Activated CD4-positive, alpha-beta T cell treated with anti-CD3 and anti-CD28 coated beads for 36 hours (primary cell): ENCODE results near the gene MSMP. TPM values are rescaled to one million over a fixed set of nuclear protein-coding genes. Genes with fewer than 3 reads are reported as not detected.

ENCODE experiments used
- ATAC-seq: fragments of 200-7000 bp; cut with Tn5 transposase; one replicate; pipeline ENCODE4 v1.10.0; 2021; ENCODE audit warnings: mild to moderate bottlenecking, moderate library complexity
- CTCF ChIA-PET: fragments of 350-600 bp; sonication (Branson Sonifier 250); formaldehyde crosslinking; loops from one replicate; lab custom pipeline; 2021; ENCODE audit warnings: antibody characterized with exemption; lab: Charles Lee
- POLR2A ChIA-PET: fragments of 350-600 bp; sonication (Branson Sonifier 250); formaldehyde crosslinking; loops from one replicate; lab custom pipeline; 2021; ENCODE audit warnings: antibody characterized with exemption, inconsistent platforms; lab: Charles Lee
- DNase-seq: peaks from one replicate; pipeline ENCODE4 v3.0.0-alpha.2; 2020
- H3K27ac Mint-ChIP-seq: one replicate; pipeline ENCODE4 v1.8.0; 2021; ENCODE audit warnings: mixed read lengths
- H3K27me3 Mint-ChIP-seq: one replicate; pipeline ENCODE4 v1.8.0; 2021; ENCODE audit warnings: mixed read lengths
- H3K36me3 Mint-ChIP-seq: one replicate; pipeline ENCODE4 v1.8.0; 2021; ENCODE audit warnings: low read depth, mixed read lengths
- H3K4me1 Mint-ChIP-seq: one replicate; pipeline ENCODE4 v1.8.0; 2021; ENCODE audit warnings: mixed read lengths
- H3K4me3 Mint-ChIP-seq: one replicate; pipeline ENCODE4 v1.8.0; 2021; ENCODE audit warnings: mild to moderate bottlenecking, moderate library complexity, mixed read lengths
- H3K9me3 Mint-ChIP-seq: one replicate; pipeline ENCODE4 v1.8.0; 2021; ENCODE audit warnings: low read depth, mixed read lengths
- intact Hi-C, 2 experiments: fragments of 100-400 bp; cut with DNase I in 1 of 2; cut with micrococcal nuclease in 1 of 2; formaldehyde crosslinking; loops; one replicate each; pipeline versions ENCODE4 v1.14.2 to v1.15.1; 2022 to 2024; cut with DNase I, micrococcal nuclease
- total RNA-seq, 2 experiments: library from RNA; stranded (reverse); gene quantifications; one replicate each; pipeline ENCODE4 v1.2.3, GENCODE V29; 2021

Gene MSMP
- total RNA-seq, 2 experiments from 2014 or later = 0.39 TPM; not detected in 1

DNA sequence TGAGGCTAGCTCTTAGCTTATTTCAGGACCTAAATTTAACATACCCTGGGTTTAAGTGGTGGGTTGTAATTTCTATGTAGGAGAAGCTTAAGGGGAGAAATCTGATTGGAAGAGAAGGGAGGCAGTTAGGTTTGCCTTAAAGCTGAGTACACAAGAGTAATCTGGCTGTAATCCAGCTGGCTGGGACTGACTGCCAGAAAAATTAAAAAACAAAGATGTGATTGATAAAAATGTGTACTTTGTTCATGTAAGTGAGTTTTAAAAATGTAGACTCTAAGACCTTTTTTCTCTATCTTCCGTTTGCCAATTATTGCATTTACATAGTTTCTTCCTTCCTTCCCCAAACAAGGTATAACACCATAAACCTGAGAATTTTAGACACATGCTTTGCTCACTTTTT is 17.5 kb upstream of the MSMP start:
- H3K4me3 Mint-ChIP-seq = no peak overlapping the region
- no peaks in the 10 kb centered on the region for H3K9me3 Mint-ChIP-seq
- DNase-seq (no peak), ATAC-seq (no peak)
- no peak overlapping the region for H3K27ac Mint-ChIP-seq
- H3K4me1 Mint-ChIP-seq = peaks cover 4% of the 10 kb centered on the region
- no peaks in the 10 kb centered on the region for H3K27me3 Mint-ChIP-seq
- H3K36me3 Mint-ChIP-seq = no peaks in the 10 kb centered on the region
- ChIA-PET POLR2A (no interaction called here), CTCF (interaction anchor here (0.6 to 2.4 kb wide), 7 partner anchors 9 to 680 kb away, joined by 3 to 9 read pairs (median 5); partner anchors contain the start of gene SPAG8)
- intact Hi-C loops = no loop called here

DNA sequence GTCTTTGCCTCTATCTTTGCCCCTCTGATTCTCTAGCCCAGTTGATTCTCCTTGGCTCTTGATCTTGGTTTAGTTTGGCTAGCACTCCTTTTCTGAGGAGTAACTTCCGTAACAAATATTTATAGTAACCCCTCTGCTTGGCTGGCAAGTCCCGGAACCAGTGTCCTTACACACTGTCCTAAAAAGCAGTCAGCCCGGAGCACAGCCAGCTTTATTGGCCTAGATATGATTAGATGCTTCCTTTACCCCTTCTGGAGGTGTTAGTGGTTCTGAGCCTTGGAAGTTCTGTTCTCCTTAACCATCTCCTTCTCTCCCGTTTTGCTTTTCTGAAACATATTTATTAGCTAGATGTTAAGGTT is 17.0 kb upstream of the MSMP start:
- ChIA-PET CTCF (interaction anchor here (0.9 to 2.0 kb wide), 5 partner anchors 9 to 111 kb away, joined by 4 to 7 read pairs (median 5); partner anchors contain the start of gene SPAG8), POLR2A (no interaction called here)
- ATAC-seq = no peak
- DNase-seq = no peak
- Mint-ChIP-seq H3K4me1 (peaks cover 7% of the 10 kb centered on the region), H3K9me3 (no peaks in the 10 kb centered on the region), H3K27ac (no peak overlapping the region), H3K27me3 (no peaks in the 10 kb centered on the region), H3K4me3 (no peak overlapping the region), H3K36me3 (no peaks in the 10 kb centered on the region)
- intact Hi-C loops = no loop called here

DNA sequence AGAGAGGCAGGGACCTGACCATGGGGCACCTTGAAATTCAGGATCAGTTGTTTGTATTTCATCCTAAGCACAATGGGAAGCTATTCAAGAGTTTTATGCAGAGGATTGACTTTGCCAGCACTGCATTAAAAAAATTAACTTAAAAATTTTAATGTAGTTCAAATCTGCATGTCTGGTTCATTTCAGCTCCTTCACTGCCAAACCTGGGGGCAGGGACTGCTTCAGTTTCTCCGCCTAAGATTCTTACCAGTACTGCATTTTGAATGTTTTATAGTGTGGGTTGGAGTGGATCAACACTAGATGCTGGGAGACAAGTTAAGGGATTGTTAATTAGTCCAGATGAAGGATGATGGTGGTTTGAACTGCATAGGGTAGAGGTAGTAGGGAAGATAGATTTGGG is 15.7 kb upstream of the MSMP start:
- H3K27me3 Mint-ChIP-seq = no peaks in the 10 kb centered on the region
- intact Hi-C loops = no loop called here
- peaks cover 7% of the 10 kb centered on the region for H3K4me1 Mint-ChIP-seq
- H3K36me3 Mint-ChIP-seq = no peaks in the 10 kb centered on the region
- ChIA-PET POLR2A (no interaction called here), CTCF (interaction anchor here (1.9 kb wide), 1 partner anchor 13 kb away, joined by 4 read pairs; no protein-coding TSS in a partner anchor)
- no peaks in the 10 kb centered on the region for H3K9me3 Mint-ChIP-seq
- H3K27ac Mint-ChIP-seq = no peak overlapping the region
- no peak for DNase-seq
- no peak for ATAC-seq
- H3K4me3 Mint-ChIP-seq = no peak overlapping the region

DNA sequence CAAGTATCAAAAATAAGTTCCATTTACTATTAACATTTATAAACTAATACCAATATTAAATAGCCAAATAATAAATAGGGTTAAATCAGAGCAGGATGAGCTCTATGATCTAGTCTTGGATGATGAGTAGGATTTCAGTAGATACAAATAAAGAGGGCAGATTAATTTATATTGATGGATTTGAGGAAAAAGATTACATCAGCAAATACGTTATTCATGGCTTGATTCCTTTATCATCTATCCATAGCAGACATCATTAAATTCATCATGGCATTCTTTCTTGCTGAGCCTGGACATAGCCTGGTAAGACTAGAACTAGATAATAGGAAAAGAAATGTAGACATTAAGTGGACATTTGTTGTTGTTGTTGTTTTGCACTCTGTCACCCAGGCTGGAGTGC is 13.4 kb upstream of the MSMP start:
- H3K4me3 Mint-ChIP-seq = no peak overlapping the region
- POLR2A ChIA-PET = interaction anchor here (0.6 kb wide), 1 partner anchor 56 kb away, joined by 3 read pairs; no protein-coding TSS in a partner anchor
- H3K4me1 Mint-ChIP-seq = peaks cover 7% of the 10 kb centered on the region
- peaks cover 2% of the 10 kb centered on the region for H3K36me3 Mint-ChIP-seq
- intact Hi-C loops = no loop called here
- H3K9me3 Mint-ChIP-seq = no peaks in the 10 kb centered on the region
- ATAC-seq (no peak), DNase-seq (no peak)
- no peak overlapping the region for H3K27ac Mint-ChIP-seq
- H3K27me3 Mint-ChIP-seq = no peaks in the 10 kb centered on the region
- CTCF ChIA-PET = interaction anchor here (0.7 kb wide), 1 partner anchor 91 kb away, joined by 3 read pairs; no protein-coding TSS in a partner anchor

DNA sequence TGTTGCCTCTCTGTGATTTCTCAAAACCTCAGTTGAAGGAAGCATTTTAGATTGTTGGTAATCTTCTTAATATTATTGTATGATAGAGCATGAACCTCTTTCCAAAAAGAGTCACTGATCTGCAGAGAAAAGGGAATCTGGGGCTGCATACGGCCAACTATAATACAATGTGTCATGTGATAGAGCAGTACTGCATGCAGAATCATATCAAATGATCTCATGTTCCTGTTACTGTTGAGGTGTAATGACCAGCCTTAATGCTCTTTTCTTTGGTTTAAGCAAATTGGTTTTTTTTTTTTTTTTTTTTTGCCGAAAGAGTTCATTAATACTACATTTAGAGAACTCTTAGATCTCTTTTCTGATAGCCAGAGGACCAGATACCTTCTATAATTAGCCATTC is 12.9 kb upstream of the MSMP start:
- ChIA-PET CTCF (interaction anchor here (0.7 kb wide), 1 partner anchor 27 kb away, joined by 3 read pairs; no protein-coding TSS in a partner anchor), POLR2A (interaction anchor here (0.6 kb wide), 1 partner anchor 57 kb away, joined by 3 read pairs; no protein-coding TSS in a partner anchor)
- Mint-ChIP-seq H3K9me3 (no peaks in the 10 kb centered on the region), H3K4me1 (peaks cover 7% of the 10 kb centered on the region), H3K27me3 (no peaks in the 10 kb centered on the region), H3K4me3 (no peak overlapping the region), H3K27ac (no peak overlapping the region), H3K36me3 (peaks cover 2% of the 10 kb centered on the region)
- ATAC-seq = no peak
- DNase-seq = no peak
- intact Hi-C loops = no loop called here

DNA sequence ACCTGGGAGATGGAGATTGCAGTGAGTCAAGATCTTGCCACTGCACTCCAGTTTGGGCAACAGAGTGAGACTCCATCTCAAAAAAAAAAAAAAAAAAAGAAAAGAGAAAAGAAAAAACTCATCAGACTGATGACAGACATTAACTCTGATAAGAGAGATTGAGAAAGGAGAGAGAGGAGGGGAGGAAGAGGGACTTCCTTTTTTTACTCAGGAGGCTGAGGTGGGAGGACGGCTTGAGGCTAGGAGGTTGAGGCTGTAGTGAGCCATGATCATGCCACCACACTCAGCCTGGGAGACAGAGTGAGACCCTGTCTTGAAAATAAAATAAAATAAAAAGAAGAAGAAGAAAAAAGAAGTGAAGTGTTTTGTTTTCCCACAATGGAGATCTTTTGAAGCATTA is 9.7 kb upstream of the MSMP start:
- intact Hi-C loops = no loop called here
- CTCF ChIA-PET = interaction anchor here (0.6 kb wide), 2 partner anchors 249 to 384 kb away, joined by 3 read pairs; no protein-coding TSS in a partner anchor
- no peaks in the 10 kb centered on the region for H3K27me3 Mint-ChIP-seq
- no peak overlapping the region for H3K4me3 Mint-ChIP-seq
- no peak for ATAC-seq
- peaks cover 13% of the 10 kb centered on the region for H3K36me3 Mint-ChIP-seq
- H3K4me1 Mint-ChIP-seq = peaks cover 21% of the 10 kb centered on the region
- H3K27ac Mint-ChIP-seq = no peak overlapping the region
- POLR2A ChIA-PET = no interaction called here
- no peak for DNase-seq
- no peaks in the 10 kb centered on the region for H3K9me3 Mint-ChIP-seq

DNA sequence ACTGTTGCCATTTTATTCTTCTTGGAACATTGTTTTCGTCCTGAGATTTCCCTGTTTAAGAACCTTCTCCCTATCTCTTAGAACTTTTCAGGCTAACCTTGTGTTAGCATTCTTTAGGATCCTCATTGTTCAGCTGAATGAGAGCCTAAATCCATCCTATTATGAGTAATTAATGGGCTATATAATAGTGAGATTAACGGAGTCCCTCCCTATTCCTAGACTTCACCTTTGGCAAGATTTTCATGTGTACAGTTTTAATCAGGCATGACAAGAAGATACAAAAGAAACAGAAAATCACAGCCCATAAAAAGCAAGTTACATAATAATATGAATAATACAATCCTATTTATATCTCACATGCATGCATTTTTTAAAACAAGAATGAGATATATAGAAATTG is 9.1 kb upstream of the MSMP start:
- POLR2A ChIA-PET = no interaction called here
- no peaks in the 10 kb centered on the region for H3K9me3 Mint-ChIP-seq

DNA sequence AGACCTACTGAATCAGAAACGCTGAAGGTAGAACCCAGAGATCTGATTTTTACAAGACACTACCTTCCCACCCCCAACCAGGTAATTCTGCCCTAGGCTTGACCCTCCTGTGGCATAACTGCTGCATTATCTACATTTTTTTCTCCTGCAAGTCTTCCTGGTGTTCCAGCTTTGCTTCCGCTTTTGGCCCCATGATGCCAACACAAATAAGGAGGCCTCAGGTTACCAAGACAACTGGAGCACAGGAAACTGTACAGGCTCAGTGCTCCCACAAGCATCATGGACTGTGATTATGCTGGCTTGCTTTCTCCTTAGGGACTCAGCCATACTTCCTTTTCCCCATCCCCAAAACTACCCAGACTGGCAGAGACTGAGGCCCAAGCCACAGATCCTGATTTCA is 6.6 kb upstream of the MSMP start:
- H3K27ac Mint-ChIP-seq = no peak overlapping the region
- H3K36me3 Mint-ChIP-seq = peaks cover 21% of the 10 kb centered on the region
- H3K27me3 Mint-ChIP-seq = no peaks in the 10 kb centered on the region
- ATAC-seq (no peak), DNase-seq (no peak)
- POLR2A ChIA-PET = interaction anchor here (1.0 kb wide), 1 partner anchor 12 kb away, joined by 6 read pairs; the partner anchor contains the start of genes GBA2 and RGP1
- intact Hi-C loops = no loop called here
- peaks cover 34% of the 10 kb centered on the region for H3K4me1 Mint-ChIP-seq
- no peaks in the 10 kb centered on the region for H3K9me3 Mint-ChIP-seq
- CTCF ChIA-PET = interaction anchor here (0.8 to 3.5 kb wide), 9 partner anchors 12 to 882 kb away, joined by 3 to 9 read pairs (median 5); no protein-coding TSS in a partner anchor
- no peak overlapping the region for H3K4me3 Mint-ChIP-seq

More for the DNA sequence above, 9.1 kb upstream of the MSMP start:
- no peak for DNase-seq
- Mint-ChIP-seq H3K36me3 (peaks cover 16% of the 10 kb centered on the region), H3K27me3 (no peaks in the 10 kb centered on the region), H3K27ac (no peak overlapping the region), H3K4me1 (peaks cover 28% of the 10 kb centered on the region), H3K4me3 (no peak overlapping the region)
- intact Hi-C loops = no loop called here
- ATAC-seq = no peak
- CTCF ChIA-PET = interaction anchor here (0.6 to 1.1 kb wide), 3 partner anchors 15 to 82 kb away, joined by 3 to 4 read pairs (median 4); partner anchors contain the start of genes GBA2 and RGP1

DNA sequence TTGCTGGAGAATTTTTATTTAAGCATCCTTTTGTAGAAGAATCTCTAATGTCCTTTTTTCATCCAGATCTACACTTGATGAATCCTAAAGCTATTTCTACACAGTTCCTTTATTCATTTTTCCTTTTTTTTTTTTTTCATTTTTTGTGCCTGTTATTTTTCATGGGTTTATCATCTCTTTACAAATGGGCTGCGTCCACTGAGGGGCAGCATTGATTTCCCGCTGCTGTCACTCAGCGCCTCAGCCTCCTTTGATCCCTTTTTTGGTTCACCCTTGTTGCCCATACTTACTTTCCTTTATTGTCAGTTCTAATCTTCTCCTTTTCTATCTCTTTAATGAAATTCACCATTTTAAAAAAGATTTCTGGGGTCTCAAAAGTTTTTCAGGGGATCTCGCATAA is 5.7 kb upstream of the MSMP start:
- CTCF ChIA-PET = interaction anchor here (0.7 to 3.5 kb wide), 9 partner anchors 12 to 881 kb away, joined by 3 to 9 read pairs (median 5); no protein-coding TSS in a partner anchor

DNA sequence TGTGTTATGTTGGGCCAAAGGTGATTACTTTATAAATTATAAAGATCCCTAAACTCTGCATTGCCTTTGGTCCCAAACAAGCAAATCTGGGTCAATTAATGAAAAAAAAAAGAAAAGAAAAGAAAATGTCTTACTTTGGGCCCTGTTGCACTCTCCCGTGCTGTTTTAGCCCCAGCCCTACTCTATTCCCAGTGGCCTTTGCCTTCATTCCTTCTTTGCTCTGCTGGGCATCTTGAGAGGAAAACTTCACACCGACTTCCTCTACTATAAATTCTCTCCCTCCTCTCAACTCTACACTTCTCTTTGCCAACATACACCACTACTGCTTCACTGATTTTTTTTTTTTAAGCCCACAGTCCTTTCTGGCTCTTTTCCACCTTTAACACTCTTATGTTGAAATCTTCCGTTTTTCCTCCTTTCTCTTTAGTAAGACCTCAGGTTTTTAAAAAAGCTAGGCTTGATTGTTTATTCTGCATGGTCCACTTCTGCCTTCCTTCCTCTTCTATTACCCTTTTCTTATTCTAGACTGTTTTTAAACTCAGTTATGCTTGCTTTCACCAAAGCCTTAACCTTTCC is 4.5 kb upstream of the MSMP start:
- H3K4me3 Mint-ChIP-seq = peak overlapping the region; percentile 97
- CTCF ChIA-PET = interaction anchor here (0.9 to 1.7 kb wide), 2 partner anchors 9 to 24 kb away, joined by 5 to 7 read pairs; partner anchors contain the start of genes GBA2 and RGP1
- no peaks in the 10 kb centered on the region for H3K9me3 Mint-ChIP-seq
- peaks cover 18% of the 10 kb centered on the region for H3K36me3 Mint-ChIP-seq
- peaks cover 34% of the 10 kb centered on the region for H3K4me1 Mint-ChIP-seq
- ATAC-seq (no peak), DNase-seq (no peak)
- intact Hi-C loops = loop anchor here in 1 of 2 experiments (10.0 kb wide), 1 partner anchor 646 kb away; the partner anchor contains the start of gene RNF38
- POLR2A ChIA-PET = no interaction called here
- H3K27ac Mint-ChIP-seq = peak overlapping the region; percentile 48
- H3K27me3 Mint-ChIP-seq = no peaks in the 10 kb centered on the region

More for the DNA sequence above, 5.7 kb upstream of the MSMP start:
- H3K4me1 Mint-ChIP-seq = peaks cover 34% of the 10 kb centered on the region
- H3K36me3 Mint-ChIP-seq = peaks cover 21% of the 10 kb centered on the region
- no peak for ATAC-seq
- no peak for DNase-seq
- H3K27ac Mint-ChIP-seq = no peak overlapping the region
- POLR2A ChIA-PET = no interaction called here
- intact Hi-C loops = loop anchor here in 1 of 2 experiments (10.0 kb wide), 1 partner anchor 645 kb away; the partner anchor contains the start of gene RNF38
- H3K9me3 Mint-ChIP-seq = no peaks in the 10 kb centered on the region
- H3K4me3 Mint-ChIP-seq = no peak overlapping the region
- H3K27me3 Mint-ChIP-seq = no peaks in the 10 kb centered on the region

DNA sequence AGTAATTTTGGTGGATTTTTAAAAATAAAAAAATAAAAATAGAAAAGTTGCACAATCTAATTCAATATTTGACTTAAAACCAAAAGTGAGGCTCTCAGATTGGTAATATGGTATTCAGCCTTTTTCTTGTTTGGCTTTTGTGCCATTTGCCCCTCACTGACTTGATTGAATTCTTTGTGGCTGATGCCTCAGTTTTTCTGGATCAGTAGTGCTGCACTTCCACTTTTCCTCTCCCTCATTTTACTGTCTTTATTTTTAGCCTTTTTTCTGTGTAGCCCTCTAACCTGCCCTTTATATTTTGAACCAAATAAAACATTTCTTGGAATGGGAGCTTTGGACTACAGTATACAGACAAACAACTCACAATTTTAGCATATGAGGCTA is 3.8 kb upstream of the MSMP start:
- intact Hi-C loops = loop anchor here (2.0 to 10.0 kb wide), 4 partner anchors 25 to 647 kb away; partner anchors contain the start of genes CREB3 (in 1 of the 2), HINT2 (in 1 of the 2), RNF38 (in 1 of the 2) and TESK1 (in 1 of the 2)
- CTCF ChIA-PET = interaction anchor here (0.8 to 1.7 kb wide), 3 partner anchors 9 to 124 kb away, joined by 3 to 7 read pairs (median 5); partner anchors contain the start of genes GBA2 and RGP1

More for the DNA sequence above, 3.8 kb upstream of the MSMP start:
- Mint-ChIP-seq H3K9me3 (no peaks in the 10 kb centered on the region), H3K36me3 (peaks cover 22% of the 10 kb centered on the region), H3K4me1 (peaks cover 34% of the 10 kb centered on the region), H3K4me3 (peak overlapping the region; percentile 97), H3K27ac (peak overlapping the region; percentile 77), H3K27me3 (no peaks in the 10 kb centered on the region)
- DNase-seq = no peak
- POLR2A ChIA-PET = no interaction called here
- ATAC-seq = no peak
